ENCODE measurements around the gene FCHSD1.

DNA sequence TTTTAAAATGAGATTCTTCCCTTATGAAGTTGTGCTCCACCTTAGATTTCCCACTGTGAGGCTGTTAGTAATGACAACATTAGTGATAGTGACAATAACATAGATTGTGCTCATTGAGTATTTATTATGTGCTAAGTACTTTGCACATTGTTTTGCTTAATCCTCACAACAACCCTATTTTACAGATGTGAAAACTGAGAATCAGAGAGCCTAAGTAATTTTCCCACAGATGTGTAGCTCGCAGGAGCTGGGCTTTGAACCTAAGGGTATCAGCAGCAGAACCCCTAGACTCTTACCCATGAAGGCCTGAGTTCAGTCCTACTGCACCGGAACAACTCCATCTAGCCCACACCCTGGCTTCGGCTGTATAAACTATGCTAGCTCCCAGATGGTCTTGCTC lies 46.4 kb upstream of the FCHSD1 start:
- TF ChIP-seq, protein P1, sequence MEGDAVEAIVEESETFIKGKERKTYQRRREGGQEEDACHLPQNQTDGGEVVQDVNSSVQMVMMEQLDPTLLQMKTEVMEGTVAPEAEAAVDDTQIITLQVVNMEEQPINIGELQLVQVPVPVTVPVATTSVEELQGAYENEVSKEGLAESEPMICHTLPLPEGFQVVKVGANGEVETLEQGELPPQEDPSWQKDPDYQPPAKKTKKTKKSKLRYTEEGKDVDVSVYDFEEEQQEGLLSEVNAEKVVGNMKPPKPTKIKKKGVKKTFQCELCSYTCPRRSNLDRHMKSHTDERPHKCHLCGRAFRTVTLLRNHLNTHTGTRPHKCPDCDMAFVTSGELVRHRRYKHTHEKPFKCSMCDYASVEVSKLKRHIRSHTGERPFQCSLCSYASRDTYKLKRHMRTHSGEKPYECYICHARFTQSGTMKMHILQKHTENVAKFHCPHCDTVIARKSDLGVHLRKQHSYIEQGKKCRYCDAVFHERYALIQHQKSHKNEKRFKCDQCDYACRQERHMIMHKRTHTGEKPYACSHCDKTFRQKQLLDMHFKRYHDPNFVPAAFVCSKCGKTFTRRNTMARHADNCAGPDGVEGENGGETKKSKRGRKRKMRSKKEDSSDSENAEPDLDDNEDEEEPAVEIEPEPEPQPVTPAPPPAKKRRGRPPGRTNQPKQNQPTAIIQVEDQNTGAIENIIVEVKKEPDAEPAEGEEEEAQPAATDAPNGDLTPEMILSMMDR (IDR thresholded peaks at IDR 0.05), result no peak
- TF ChIP-seq POLR2AphosphoS5 (IDR thresholded peaks at IDR 0.05) (no peak), POLR2A (IDR thresholded peaks at IDR 0.05) (no peak)
